ENCODE data around the gene PBX1.

Gene PBX1

GRCh38 chr1:164723296-164723798, 164.4 kb downstream of the PBX1 start:
- DNase-seq (ENCODE audit: low read depth): no peak

- no peak for DNase-seq (ENCODE audit: low read depth)
Observed at GRCh38 chr1:164725401-164725800, 166.4 kb downstream of the PBX1 start.

GRCh38 chr1:164726235-164726634, 167.3 kb downstream of the PBX1 start:
- no peak for DNase-seq (ENCODE audit: low read depth)

GRCh38 chr1:164728719-164729118, 169.7 kb downstream of the PBX1 start:
- no peak for DNase-seq (ENCODE audit: low read depth)

GRCh38 chr1:164731161-164731876, 172.3 kb downstream of the PBX1 start:
- DNase-seq (ENCODE audit: low read depth): no peak

- DNase-seq (ENCODE audit: low read depth): no peak
Observed at GRCh38 chr1:164733070-164733469, 174.1 kb downstream of the PBX1 start.

GRCh38 chr1:164733734-164734133, 174.8 kb downstream of the PBX1 start:
- DNase-seq (ENCODE audit: low read depth): no peak

GRCh38 chr1:164735315-164736052, 176.5 kb downstream of the PBX1 start:
- no peak for DNase-seq (ENCODE audit: low read depth)

GRCh38 chr1:164736137-164736536, 177.2 kb downstream of the PBX1 start:
- no peak for DNase-seq (ENCODE audit: low read depth)

GRCh38 chr1:164739189-164739588, 180.2 kb downstream of the PBX1 start:
- DNase-seq (ENCODE audit: low read depth): no peak

- no peak for DNase-seq (ENCODE audit: low read depth)
Observed at GRCh38 chr1:164740000-164740526, 181.1 kb downstream of the PBX1 start.

GRCh38 chr1:164742745-164743144, 183.8 kb downstream of the PBX1 start:
- no peak for DNase-seq (ENCODE audit: low read depth)

GRCh38 chr1:164743976-164744375, 185.0 kb downstream of the PBX1 start:
- DNase-seq (ENCODE audit: low read depth): no peak

- no peak for DNase-seq (ENCODE audit: low read depth)
Observed at GRCh38 chr1:164745736-164746135, 186.8 kb downstream of the PBX1 start.

- no peak for DNase-seq (ENCODE audit: low read depth)
Observed at GRCh38 chr1:164746632-164747031, 187.6 kb downstream of the PBX1 start.

- DNase-seq (ENCODE audit: low read depth): no peak
Observed at GRCh38 chr1:164748253-164748899, 189.4 kb downstream of the PBX1 start.

GRCh38 chr1:164753521-164754077, 194.6 kb downstream of the PBX1 start:
- DNase-seq (ENCODE audit: low read depth): no peak

GRCh38 chr1:164754088-164754600, 195.2 kb downstream of the PBX1 start:
- no peak for DNase-seq (ENCODE audit: low read depth)

- DNase-seq (ENCODE audit: low read depth): no peak
Observed at GRCh38 chr1:164755690-164756089, 196.7 kb downstream of the PBX1 start.

GRCh38 chr1:164756741-164757140, 197.8 kb downstream of the PBX1 start:
- no peak for DNase-seq (ENCODE audit: low read depth)

GRCh38 chr1:164757625-164758024, 198.6 kb downstream of the PBX1 start:
- no peak for DNase-seq (ENCODE audit: low read depth)
